GM19328 (cell line): ENCODE measurements around the gene TARS3.

Experiments
- ATAC-seq: cut with Tn5 transposase; IDR thresholded peaks from one replicate; pipeline ENCODE4 v1.9.1; 2021; ENCODE audit warnings: mild to moderate bottlenecking, moderate library complexity; ENCODE audit not compliant: unreplicated experiment

TARS3 gene

DNA sequence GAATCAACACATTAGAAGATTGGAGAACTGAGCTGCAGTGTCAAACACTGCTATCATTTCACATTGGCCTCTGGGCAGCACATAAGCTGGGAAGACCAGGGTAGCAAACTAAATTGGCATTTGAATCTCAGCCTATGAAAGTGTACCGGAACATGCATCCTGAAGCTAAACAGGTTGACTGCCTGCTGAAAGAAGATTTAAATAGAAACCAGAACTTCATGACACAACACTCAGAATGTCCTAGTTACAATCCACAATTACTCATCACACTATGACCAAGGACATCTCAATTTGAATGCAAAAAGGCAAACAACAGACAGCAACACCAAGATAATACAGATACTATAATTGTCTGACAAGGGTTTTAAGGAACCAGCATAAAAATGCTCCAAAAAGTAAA, 98.3 kb downstream of the TARS3 start:
- no peak for ATAC-seq

DNA sequence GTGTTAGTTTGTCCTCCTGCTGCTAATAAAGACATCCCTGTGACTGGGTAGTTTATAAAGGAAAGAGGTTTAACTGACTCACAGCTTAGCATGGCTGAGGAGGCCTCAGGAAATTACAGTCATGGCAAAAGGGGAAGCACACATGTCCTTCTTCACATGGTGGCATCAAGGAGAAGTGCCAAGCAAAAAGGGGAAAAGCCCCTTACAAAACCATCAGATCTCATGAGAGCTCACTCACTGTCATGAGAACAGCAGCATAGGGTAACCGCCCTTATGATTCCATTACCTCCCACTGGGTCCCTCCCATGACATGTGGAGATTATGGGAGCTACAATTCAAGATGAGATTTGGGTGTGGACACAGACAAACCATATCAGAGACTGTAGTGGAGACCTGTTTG, 99.1 kb downstream of the TARS3 start:
- no peak for ATAC-seq

DNA sequence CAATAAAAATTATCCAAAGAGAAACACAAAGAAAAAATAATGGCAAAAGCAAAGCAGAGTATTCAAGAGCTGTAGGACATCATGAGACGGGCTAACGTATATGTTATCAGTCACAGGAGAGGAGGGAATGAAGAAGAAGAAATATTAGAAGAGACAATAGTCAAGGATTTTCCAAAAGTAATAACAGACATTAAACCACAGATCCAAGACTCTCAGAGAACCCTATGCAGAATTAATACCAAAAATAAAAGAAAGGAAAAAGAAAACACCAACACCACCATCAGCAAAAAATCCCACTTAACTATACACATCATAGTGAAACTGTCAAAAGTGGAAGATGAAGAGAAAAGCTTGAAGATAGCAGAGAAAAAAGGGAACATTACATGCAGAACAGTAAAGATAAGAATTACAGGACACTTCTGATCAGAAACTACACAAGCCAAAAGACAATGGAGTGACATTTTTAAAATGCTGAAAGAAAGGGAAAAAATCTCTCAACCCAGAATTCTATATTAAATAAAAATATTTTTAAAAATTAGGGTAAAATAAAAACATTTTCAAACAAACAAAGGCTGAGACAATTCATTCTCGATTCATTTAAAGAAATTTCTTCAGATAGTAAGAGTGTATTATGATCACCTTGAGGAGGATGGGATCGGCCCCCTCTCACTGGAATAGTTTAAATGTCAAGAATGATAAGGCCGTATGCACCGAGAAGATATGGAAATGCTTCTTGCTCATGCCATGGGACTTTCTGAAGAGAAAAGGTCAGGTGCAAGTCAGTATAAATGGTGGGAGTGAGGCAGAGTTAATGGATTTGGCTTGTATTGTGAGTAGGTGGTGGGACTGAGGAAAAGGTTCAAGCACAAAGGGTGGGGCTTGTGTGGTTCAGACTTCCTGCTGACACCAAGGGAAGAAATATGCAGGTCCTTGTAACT, 100.6 kb downstream of the TARS3 start:
- no peak for ATAC-seq

- no peak for ATAC-seq
Observed at GRCh38 chr15:101621961-101622360, 102.3 kb downstream of the TARS3 start.

- ATAC-seq: no peak
Observed at GRCh38 chr15:101620671-101621070, 103.6 kb downstream of the TARS3 start.

- no peak for ATAC-seq
Observed at GRCh38 chr15:101619615-101619865, 104.7 kb downstream of the TARS3 start.

DNA sequence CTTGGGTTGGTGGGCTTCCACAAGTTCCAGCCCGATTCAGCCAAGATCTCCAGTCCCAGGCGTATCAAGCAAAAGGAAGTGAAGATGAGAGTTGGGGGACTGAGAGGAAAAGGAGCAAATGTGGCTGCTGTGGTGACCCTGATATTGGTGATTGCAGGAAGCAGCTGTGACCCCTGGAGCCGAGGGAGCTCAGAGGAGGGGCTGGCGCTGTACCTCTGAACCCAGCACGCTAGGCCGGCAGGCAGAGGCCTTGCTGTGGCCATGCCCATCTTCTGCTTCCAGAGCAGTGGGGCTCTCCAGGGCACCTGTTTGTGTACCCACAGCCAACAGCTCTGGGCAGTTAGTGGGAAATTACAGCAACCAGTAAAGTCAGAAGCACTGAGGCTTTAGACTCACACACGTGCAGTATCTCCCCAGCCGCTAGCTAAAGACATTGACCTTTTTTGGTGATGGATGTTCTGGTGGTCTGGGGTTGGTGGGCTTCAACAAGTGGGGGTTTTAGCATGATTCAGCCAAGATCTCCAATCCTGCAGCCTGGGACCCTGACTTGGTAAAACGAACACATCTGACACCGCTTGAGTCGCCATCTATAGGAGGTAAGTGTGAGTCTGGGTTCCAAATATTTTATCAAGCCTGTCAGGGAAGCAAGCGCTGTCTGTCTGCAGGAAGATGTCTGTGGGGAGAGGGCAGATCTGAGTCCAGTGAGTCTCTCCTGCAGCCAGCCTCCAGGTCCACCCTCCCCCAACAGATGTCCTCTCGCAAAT, 105.2 kb downstream of the TARS3 start:
- ATAC-seq: no peak

DNA sequence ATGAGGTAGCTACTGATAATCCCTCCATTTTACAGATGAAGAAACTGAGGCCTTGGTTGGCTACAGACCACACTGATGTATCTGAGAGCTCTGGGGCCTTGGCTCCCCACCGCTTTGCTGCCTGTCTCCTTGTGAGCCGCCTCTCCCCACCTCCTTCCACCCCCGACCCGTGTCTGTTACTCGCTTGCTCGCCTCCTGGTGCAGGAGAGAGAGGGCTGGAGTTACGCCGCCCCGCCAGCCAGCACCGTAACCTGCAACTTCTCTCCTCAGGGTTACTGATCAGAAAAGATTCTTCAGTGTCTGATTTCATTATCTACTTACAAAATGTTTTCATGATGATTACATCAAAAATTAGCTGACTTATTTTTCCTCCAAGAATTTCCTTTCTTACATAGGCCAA, 106.2 kb downstream of the TARS3 start:
- no peak for ATAC-seq

DNA sequence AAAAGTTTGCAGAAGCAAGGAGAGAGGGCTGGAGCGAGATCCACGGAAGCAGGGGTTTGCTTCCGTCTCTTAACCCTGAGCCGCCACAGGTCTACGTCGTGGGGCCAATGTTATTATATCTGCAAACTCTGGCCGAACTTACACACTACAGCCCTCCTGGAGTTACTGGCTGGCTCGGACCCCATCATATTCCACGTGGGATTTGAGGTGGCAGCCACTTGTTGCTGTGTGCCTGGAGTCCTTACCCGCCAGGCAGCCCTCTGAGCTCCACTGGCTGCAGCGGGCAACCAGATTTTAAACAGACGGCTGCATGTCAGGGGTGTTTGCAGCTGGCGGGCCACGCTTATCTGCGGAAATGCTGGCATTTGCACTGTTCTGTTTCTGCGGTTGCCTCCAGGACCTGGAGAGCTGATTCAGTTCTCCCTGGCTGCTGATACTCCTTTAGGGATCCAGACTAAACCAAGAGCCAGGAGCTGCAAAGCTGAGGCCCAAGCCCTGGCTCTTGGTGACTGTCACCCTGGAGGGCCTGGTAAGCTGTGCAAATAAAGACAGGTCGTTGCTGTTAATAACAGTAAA, 106.8 kb downstream of the TARS3 start:
- no peak for ATAC-seq

DNA sequence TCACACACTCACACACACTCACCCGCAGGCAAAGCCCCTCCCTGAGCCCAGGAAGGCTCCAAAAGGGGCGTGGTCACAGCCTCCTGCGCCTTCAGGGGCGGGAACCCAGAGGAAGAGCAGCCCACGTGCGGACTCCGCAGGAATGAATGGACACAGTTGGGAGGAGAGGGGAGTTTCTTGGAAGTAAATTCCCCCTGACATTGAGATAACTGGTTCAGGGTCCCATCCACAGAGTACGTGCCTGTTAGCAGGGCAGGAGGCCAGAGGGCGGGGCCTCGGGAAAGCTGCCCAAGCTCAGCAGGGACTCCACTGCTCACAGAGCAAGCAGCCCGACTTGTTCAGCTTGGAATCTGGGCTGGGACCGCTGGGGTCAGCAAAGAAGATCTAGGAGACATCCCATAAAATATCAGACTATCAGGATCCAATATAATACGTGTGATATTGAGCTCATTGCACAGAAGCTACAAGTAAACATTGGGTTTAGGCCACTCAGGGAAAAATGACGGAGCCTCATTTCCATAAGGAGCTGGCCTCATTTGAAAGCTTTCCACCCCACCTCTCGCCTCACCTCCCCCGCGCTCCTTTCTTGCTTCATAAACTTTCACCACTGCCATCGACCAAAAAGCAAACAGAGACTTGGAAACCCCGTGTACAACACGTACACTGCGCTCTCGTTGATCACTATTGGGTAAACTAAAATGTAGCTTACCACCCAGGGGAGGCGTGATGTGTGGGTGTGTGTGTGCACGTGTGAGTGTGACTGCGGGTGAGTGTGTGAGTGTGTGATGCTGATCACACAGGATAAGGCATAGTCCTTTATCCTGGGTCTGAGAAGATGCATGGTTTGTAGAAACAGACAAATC, 108.1 kb downstream of the TARS3 start:
- ATAC-seq: no peak

DNA sequence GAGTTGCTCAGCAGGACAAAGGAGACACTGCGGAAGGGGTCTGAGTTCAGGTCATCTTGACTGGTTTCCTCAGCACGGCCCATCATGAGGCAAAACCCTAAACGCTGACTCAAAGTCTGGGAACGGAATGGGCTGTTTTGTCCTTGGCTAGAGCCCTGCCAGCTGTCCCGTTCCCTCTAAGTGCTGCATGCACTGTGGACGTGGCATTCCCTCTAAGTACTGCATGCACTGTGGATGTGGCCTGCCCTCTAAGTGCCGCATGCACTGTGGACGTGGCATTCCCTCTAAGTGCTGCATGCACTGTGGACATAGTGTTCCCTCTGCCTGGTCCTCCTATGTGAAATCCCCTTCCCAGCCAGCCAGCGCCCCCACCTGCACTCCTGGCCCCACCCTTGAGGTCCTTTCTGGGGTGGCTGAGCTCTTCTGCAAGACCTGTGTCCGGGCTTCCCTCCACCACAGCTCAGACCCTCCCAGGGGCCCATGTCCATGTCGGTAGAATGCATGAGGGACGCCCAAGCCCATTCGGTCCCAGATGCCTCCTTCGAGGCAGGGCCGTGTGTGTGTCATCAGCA, 108.8 kb downstream of the TARS3 start:
- ATAC-seq: no peak

DNA sequence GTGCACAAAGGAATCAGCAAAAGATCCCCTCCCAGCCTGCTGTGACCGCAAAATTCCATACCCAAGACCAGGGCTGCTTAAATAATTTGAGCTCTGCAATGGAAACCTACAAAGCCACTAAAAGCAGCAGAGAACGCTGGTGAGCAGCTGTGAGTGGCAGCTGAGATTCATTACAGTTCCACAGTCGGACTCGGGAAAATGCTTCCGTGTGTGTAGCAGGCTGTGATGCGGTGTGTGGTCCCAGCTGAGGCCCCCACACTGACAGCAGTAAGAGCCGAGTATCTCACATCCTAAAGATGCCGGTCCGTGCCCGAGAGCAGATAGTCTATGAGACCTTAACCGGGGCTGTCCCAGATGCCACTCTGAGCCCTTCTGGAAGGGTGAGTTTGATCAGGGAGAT, 109.5 kb downstream of the TARS3 start:
- no peak for ATAC-seq

- no peak for ATAC-seq
Observed at GRCh38 chr15:101614001-101614585, 110.2 kb downstream of the TARS3 start.

DNA sequence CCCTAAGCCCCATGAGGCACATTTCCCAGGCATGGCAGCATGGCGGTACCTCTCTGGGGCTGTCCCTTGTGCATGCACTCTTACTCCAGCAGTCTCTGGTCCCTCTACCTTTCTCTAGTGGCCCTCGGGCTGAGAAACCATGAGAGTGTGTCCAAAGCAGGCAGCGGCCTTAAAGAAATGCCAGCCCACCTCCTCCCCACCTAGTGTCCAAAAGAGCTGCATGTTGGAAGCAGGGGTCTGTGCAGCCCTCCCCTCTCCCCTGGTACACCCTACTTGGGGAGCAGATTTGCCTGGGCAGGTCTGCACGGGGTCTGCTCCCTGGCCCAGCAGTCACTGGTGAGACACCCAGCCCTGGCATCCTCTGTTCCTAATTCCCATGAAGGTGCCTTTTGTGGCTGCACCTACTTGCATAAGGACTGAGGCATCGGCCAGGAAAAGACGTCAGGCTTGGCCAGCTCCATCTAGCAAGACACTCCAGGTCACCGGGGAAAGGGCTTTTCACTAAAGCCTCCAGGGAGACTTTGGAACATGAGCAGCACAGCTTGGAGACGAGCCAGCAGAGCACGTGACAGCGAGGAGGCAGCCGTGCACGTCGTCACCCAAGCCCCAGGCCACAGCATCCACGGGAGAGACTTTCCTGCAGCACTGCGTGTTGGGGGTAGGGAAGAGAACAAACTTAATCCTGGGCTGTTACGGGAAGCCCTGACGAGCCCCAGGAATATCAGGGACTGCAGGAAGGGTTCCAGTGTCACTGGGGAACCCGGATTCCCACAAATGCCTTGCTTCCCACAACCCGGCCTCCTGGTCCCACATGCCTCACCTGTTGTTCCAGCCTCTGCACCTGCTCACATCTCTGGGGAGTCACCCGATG, 110.9 kb downstream of the TARS3 start:
- no peak for ATAC-seq

DNA sequence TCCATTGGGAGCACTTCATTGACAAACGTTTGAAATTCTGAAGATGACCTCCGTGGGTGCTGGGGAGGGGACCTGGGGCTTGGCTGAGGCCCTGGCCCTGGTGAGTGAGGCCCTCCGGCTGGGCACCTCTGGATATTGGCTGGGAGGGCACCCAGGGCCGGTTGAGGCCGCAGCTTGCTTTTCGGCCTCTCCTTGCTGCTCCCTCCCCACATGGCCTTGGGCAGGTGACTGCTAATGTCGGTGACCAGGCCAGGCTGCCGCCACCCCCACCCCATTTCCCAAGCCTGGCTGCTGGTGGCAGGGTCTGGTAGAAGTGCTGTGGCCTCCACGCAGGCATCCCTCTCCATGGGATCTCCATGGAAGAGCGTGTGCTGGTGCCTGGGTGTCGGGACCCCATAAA, 111.6 kb downstream of the TARS3 start:
- no peak for ATAC-seq

- ATAC-seq: no peak
Observed at GRCh38 chr15:101611580-101612299, 112.5 kb downstream of the TARS3 start.

- no peak for ATAC-seq
Observed at GRCh38 chr15:101611007-101611406, 113.3 kb downstream of the TARS3 start.

- no peak for ATAC-seq
Observed at GRCh38 chr15:101610611-101611000, 113.7 kb downstream of the TARS3 start.
